HFF-Myc (cell line): ENCODE data around the gene USP37.

Experiments
- DNase-seq: peaks from one replicate; pipeline ENCODE4 v3.0.0-alpha.2; 2011; ENCODE audit warnings: low read depth; ENCODE audit errors: extremely low read depth
- H3K4me3 ChIP-seq: replicated peaks from 2 replicates; pipeline ENCODE4 v1.5.1; 2011; ENCODE audit warnings: low read depth, mild to moderate bottlenecking, control low read depth, low read length
- CTCF ChIP-seq: IDR thresholded peaks from 2 replicates; pipeline ENCODE4 v1.5.1; 2012; ENCODE audit warnings: mild to moderate bottlenecking, low read depth, low read length, control low read depth; ENCODE audit errors: missing control alignments

USP37 gene

GRCh38 chr2:218513676-218514075, 54.5 kb downstream of the USP37 start:
- TF ChIP-seq CTCF, result no peak
- DNase-seq, result no peak
- H3K4me3 ChIP-seq, result no peak overlapping the region

GRCh38 chr2:218508299-218508698, 59.9 kb downstream of the USP37 start:
- DNase-seq, result no peak
- no peak for TF ChIP-seq CTCF
- no peak overlapping the region for H3K4me3 ChIP-seq

GRCh38 chr2:218505754-218506371, 62.3 kb downstream of the USP37 start:
- H3K4me3 ChIP-seq, result no peak overlapping the region
- TF ChIP-seq CTCF, result no peak
- no peak for DNase-seq

GRCh38 chr2:218501665-218502064, 66.5 kb downstream of the USP37 start:
- DNase-seq, result no peak
- no peak for TF ChIP-seq CTCF
- H3K4me3 ChIP-seq, result no peak overlapping the region

- no peak for DNase-seq
- H3K4me3 ChIP-seq, result no peak overlapping the region
- no peak for TF ChIP-seq CTCF
Measured at GRCh38 chr2:218500501-218501060, 67.6 kb downstream of the USP37 start.

GRCh38 chr2:218485986-218486667, 82.0 kb downstream of the USP37 start:
- no peak overlapping the region for H3K4me3 ChIP-seq
- no peak for TF ChIP-seq CTCF
- no peak for DNase-seq
